Uterus (tissue), 2 donors: ENCODE data around the gene PEA15.

Experiments
- POLR2A ChIP-seq, 2 donors: fragments of 450-650 bp; IDR thresholded peaks; one replicate each; pipeline ENCODE4 v1.6.1; 2016; ENCODE audit warnings: antibody characterized with exemption in 2 of 2, mild to moderate bottlenecking in 1 of 2, moderate library complexity in 1 of 2
- TF ChIP-seq, protein P1 (sequence below), 4 experiments: fragments of 200-600 bp in 2 of 4; fragments of 450-650 bp in 2 of 4; sonication (generic) in 2 of 4; IDR thresholded peaks; one replicate each; pipeline ENCODE4 v1.5.1; 2016 to 2019; ENCODE audit warnings: antibody characterized with exemption in 4 of 4, mild to moderate bottlenecking in 2 of 4, moderate library complexity in 1 of 4

DNA sequence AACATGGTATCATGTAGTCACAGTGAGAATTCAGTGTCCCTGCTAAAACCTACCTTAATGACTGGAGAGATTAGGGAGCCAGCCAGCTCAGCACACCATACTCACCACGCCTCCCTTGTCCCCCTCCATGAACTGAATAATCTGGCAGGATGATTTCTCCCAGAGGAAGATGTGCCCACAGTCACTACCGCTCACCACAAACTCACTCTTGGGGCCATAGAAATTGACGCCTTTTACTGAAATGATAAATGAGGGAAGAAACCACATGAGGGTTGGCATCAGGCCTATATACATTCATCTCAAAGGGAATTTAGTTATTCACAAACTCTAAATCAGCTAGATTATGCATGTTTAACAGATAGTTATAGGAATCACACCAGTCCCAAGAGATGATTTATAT lies 17.4 kb downstream of the PEA15 start:
- TF ChIP-seq, protein P1, sequence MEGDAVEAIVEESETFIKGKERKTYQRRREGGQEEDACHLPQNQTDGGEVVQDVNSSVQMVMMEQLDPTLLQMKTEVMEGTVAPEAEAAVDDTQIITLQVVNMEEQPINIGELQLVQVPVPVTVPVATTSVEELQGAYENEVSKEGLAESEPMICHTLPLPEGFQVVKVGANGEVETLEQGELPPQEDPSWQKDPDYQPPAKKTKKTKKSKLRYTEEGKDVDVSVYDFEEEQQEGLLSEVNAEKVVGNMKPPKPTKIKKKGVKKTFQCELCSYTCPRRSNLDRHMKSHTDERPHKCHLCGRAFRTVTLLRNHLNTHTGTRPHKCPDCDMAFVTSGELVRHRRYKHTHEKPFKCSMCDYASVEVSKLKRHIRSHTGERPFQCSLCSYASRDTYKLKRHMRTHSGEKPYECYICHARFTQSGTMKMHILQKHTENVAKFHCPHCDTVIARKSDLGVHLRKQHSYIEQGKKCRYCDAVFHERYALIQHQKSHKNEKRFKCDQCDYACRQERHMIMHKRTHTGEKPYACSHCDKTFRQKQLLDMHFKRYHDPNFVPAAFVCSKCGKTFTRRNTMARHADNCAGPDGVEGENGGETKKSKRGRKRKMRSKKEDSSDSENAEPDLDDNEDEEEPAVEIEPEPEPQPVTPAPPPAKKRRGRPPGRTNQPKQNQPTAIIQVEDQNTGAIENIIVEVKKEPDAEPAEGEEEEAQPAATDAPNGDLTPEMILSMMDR (IDR thresholded peaks at IDR 0.05) = no peak
- TF ChIP-seq POLR2A (IDR thresholded peaks at IDR 0.05) = no peak
